HG03432 (cell line): ENCODE results near the gene TLX2.

Experiments used
- ATAC-seq: cut with Tn5 transposase; IDR thresholded peaks from one replicate; pipeline ENCODE4 v1.9.1; 2021; ENCODE audit warnings: mild to moderate bottlenecking, moderate library complexity; ENCODE audit not compliant: unreplicated experiment

Gene TLX2

GRCh38 chr2:74511104-74511989, 2.9 kb upstream of the TLX2 start:
- no peak for ATAC-seq

- no peak for ATAC-seq
Measured at GRCh38 chr2:74512744-74513604, 1.3 kb upstream of the TLX2 start.

GRCh38 chr2:74513605-74514367, 464 bp upstream of the TLX2 start:
- no peak for ATAC-seq

- no peak for ATAC-seq
Measured at GRCh38 chr2:74515271-74515980, 1.2 kb downstream of the TLX2 start.

GRCh38 chr2:74515981-74516633, 1.9 kb downstream of the TLX2 start:
- peak; percentile 76 for ATAC-seq

GRCh38 chr2:74516650-74517049, 2.4 kb downstream of the TLX2 start:
- no peak for ATAC-seq

- ATAC-seq = no peak
Measured at GRCh38 chr2:74522516-74522915, 8.3 kb downstream of the TLX2 start.

- ATAC-seq = no peak
Measured at GRCh38 chr2:74524005-74524404, 9.8 kb downstream of the TLX2 start.

- ATAC-seq = no peak
Measured at GRCh38 chr2:74524955-74525716, 10.9 kb downstream of the TLX2 start.

GRCh38 chr2:74525717-74526648, 11.7 kb downstream of the TLX2 start, which contains the start of gene DQX1:
Gene DQX1, minus strand, starts transcription at chr2:74526231. Its CDS starts 502 bp downstream, at chr2:74525729.
- ATAC-seq = no peak

GRCh38 chr2:74526649-74527230, 12.5 kb downstream of the TLX2 start:
- ATAC-seq = no peak

- no peak for ATAC-seq
Measured at GRCh38 chr2:74527741-74528140, 13.5 kb downstream of the TLX2 start.

GRCh38 chr2:74528600-74529356, 14.5 kb downstream of the TLX2 start:
- ATAC-seq = peak; percentile 6

- ATAC-seq = peak; percentile 84
Measured at GRCh38 chr2:74529357-74530238, 15.3 kb downstream of the TLX2 start, which contains the start of the genes AUP1 and HTRA2. Gene AUP1, minus strand, starts transcription at chr2:74529706. Its CDS starts 77 bp downstream, at chr2:74529629. Gene HTRA2, plus strand, starts transcription at chr2:74529933. Its CDS starts 74 bp downstream, at chr2:74530007.
